ENCODE measurements around the gene ELMOD3.
"Not testable (repeated sequence)": the region's sequence is repeated elsewhere in the genome, so short reads cannot be mapped to it uniquely, and the experiment has no call there.

Gene ELMOD3

DNA sequence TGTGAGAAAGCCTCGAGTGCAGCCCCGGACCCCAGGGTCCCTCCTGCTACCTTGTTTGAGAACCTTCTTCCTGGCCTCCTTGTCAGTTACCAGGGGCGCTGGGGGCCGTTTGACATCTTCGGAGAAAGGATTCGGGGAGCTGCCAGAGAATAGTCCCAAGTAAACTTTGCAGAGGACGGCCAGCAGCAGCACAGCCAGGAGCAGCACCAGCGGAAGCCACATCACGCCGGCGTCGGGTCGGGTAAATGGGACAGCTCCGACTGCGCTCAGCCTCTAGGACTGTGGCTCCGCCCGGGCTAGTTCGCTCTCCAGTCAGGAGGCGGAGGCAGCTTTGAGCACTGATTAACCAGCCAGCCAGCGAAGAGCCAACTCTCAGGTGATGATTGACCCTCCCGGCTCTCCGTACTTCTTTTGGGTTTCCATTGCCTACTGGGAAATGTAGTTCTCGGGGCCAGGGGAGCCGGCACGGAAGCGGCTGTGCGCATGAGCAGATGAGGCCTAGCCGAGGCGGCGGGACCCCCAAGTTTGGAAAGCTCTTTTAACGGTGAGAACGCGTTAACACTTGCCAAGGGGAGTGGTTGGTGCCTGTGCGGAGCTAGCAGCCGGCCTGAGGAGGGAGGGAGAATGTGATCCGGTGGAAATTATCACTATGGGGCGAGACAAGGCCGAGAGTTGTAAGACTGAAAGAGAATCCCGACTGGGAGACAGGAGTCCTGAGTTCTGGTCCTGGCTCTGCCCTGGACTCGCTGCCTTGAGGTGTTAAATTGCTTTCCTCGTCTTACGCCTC is at the start of gene ELMOD3, which contains the start of gene RETSAT:
Gene ELMOD3, plus strand, starts transcription at position 484 of the 787 bp plus-strand sequence. CDS start 2,430 bp downstream, outside the sequence.
Gene RETSAT, minus strand, starts transcription at position 243 of the 787 bp plus-strand sequence. Its CDS starts 21 bp downstream, at position 222.
- DNase-seq (ENCODE audit: low read depth) = peak; percentile 98

- no peak for DNase-seq (ENCODE audit: low read depth)
Observed at GRCh38 chr2:85307527-85307897, 47.1 kb upstream of the ELMOD3 start.

DNA sequence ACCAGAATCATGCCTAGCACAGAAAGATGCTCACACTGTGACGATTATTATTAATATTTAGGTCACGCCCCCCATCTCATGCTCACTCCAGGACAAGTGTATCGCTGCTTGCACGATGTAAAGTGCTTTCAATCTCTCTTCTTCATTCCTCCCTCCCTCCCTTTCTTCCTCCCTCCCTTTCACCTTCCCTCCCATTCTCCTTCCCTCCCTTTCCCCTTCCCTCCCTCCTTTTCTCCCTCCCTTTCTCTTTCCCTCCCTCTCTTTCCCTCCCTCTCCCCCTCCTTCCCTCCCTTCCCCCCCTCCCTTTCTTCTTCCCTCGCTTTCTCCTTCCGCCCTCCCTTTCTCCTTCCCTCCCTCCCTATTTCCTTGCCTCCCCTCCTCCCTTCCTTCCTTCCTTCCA is 46.4 kb upstream of the ELMOD3 start:
- no peak for DNase-seq (ENCODE audit: low read depth)

DNA sequence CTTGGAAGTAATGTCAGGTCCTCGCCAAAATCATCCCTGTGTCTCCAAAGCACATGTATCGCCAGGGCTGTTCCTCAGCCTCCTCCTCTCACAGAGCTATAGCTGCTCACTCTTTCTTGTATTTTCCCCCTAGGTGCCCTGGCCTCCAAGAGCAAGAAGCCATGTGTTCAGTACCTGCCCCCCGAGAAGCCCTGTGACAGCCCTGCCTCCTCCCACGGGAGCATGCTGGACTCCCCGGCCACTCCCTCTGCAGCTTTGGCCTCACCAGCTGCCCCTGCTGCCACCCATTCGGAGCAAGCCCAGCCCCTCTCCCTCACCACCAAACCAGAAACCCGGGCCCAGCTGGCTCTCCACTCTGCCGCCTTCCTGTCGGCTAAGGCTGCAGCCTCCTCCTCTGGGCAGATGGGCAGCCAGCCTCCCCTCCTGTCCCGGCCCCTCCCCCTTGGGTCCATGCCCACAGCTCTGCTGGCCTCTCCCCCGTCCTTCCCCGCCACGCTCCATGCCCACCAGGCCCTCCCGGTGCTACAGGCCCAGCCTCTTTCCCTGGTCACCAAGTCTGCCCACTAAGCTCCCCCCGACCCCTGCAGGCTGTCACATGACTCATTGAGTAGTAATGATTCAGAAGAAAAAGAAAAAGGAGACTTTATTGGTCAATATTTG is 45.5 kb upstream of the ELMOD3 start:
- DNase-seq (ENCODE audit: low read depth) = no peak

- DNase-seq (ENCODE audit: low read depth) = no peak
Observed at GRCh38 chr2:85309699-85310321, 44.8 kb upstream of the ELMOD3 start.

- DNase-seq (ENCODE audit: low read depth) = no peak
Observed at GRCh38 chr2:85310330-85310729, 44.2 kb upstream of the ELMOD3 start.

DNA sequence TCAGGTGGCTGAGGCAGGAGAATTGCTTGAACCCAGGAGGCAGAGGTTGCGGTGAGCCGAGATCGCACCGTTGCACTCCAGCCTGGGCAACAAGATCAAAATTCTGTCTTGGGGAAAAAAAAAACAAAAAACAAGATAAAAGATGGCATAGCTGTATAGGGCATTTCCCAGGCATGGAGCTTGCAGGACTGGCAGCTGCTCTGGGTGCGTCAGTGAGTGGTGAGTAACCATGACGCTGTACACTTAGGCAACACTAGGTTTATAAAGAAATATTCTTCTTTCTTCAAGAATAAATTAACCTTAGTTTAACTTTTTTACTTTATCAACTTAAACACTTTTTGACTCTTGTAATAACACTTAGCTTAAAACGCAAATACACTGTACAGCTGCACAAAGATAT is 42.2 kb upstream of the ELMOD3 start:
- no peak for DNase-seq (ENCODE audit: low read depth)

GRCh38 chr2:85314884-85315242 is 39.7 kb upstream of the ELMOD3 start:
- no peak for DNase-seq (ENCODE audit: low read depth)

- not testable (repeated sequence) for DNase-seq (ENCODE audit: low read depth)
Observed at GRCh38 chr2:85315921-85316320, 38.6 kb upstream of the ELMOD3 start.

- no peak for DNase-seq (ENCODE audit: low read depth)
Observed at GRCh38 chr2:85318222-85319074, 36.1 kb upstream of the ELMOD3 start.

DNA sequence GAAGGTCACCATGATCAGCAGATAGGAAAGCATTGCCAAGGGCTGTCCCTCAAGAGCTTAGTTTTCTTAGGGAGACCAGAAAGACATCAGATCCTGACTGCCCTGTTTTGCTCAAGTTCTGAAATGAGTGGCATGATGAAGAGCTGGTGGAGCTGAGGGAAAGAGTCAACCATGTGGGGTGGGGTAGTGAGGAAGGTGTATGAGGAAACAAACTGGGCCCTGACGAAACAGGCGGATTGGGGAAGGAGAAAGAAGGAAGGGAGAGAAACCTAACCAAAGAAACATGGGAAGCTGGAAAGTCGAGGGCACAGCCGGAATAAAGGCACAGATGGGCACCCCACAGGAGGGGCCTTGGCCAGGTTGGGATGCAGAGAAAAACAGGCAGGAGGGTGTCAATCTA is 34.8 kb upstream of the ELMOD3 start:
- no peak for DNase-seq (ENCODE audit: low read depth)

- DNase-seq (ENCODE audit: low read depth) = no peak
Observed at GRCh38 chr2:85323351-85323987, 31.1 kb upstream of the ELMOD3 start.

DNA sequence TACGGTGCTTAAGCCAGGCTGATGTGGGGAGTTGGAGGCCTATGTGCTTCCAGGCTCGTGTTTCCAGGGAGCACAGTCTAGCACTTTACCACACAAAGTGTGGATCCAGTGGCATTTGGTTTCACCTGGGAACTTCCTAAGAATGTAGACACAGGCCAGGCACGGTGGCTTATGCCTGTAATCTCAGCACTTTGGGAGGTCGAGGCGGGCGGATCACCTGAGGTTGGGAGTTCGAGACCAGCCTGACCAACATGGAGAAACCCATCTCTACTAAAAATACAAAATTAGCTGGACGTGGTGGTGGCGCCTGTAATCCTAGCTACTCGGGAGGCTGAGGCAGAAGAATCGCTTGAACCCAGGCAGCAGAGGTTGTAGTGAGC is 30.6 kb upstream of the ELMOD3 start:
- not testable (repeated sequence) for DNase-seq (ENCODE audit: low read depth)

DNA sequence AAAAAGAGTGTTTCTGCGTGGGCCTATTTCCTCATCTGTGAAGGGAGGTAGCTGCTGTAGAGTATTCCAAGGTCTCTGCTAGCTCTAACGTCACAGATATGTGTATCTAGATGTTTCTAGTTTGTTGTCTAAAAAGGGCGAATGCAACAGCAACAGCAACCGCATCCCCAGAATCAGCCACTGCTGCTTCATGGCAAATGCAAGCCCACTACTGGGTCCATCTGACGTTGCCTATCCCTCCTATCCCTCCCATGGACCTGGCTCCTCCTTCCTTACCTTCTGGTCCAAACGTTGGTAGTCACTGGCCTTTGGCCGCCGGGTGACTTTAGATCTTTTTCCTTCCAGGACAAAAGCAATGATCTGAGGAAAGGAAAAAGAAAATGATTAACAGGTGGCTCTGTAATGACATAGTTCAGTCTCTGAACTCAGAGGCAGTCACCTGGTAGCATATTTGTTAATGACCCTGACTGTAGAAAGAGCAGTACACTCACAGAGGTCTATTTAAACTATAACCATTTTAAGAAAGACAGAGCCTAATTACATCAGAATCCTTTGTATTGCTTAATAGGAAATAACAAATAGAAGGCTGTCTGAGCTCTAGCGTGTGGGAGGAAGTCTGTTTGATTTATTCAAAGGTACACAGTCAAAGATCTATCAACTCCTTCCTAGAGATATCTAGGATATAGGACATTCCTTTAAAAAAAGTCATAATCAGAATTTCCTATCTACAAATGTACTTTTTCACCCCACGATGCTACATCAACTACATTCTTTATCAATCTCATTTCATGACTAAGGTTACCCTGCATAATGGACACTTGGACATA is 29.7 kb upstream of the ELMOD3 start:
- no peak for DNase-seq (ENCODE audit: low read depth)

GRCh38 chr2:85325466-85325811 is 29.1 kb upstream of the ELMOD3 start:
- no peak for DNase-seq (ENCODE audit: low read depth)

GRCh38 chr2:85326406-85327159 is 28.0 kb upstream of the ELMOD3 start:
- no peak for DNase-seq (ENCODE audit: low read depth)

GRCh38 chr2:85327160-85327821 is 27.3 kb upstream of the ELMOD3 start:
- no peak for DNase-seq (ENCODE audit: low read depth)

DNA sequence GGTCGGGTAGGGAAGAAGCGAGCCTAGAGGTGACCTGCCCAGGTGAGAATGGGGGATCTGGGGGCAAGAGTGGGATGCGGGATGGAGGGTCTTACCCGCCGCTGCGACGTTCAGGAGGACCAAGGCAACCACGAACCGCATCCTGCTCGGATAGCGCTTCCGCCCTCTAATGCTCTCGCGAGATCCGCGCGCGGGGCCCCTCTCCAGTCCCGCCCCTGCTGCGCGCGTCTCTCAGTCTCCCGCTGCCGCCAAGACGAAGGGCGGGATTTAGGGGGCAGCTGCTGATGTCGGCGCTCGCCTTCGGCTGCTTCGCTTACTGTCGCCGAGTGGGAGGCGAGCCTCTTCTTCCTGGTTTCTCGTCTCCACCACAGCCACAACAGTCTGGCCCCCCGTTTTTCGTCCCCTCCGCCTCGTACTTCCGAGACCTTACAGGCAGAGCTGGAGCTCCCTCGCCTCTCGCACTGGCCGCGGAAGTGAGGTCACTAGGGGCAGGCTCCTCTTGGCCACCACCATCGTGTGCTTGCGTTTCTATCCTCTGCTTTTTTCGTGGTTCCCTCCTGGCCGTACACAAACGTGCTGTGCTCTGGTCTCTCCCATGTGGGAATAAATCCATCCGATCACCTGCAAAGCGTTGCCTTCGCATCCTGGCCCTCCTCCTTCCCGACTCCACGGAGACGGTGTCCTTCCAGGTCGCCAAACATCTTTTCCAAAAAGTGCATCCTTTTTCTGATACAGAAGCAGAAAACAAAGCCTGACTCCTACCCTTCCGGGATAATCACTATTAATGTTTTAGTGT is 26.5 kb upstream of the ELMOD3 start, which contains the start of gene TGOLN2:
Gene TGOLN2, minus strand, starts transcription at position 168 of the 796 bp plus-strand sequence. Its CDS starts 27 bp downstream, at position 141.
- DNase-seq (ENCODE audit: low read depth) = no peak
